Calu3 (cell line): ENCODE data around the gene TMEM39B. TPM values are rescaled to one million over a fixed set of nuclear protein-coding genes. Genes with fewer than 3 reads are reported as not detected.
"Not testable (repeated sequence)": the region's sequence is repeated elsewhere in the genome, so short reads cannot be mapped to it uniquely, and the experiment has no call there.

Source experiments
- BruUV-seq: library from RNA; stranded (reverse); fragments of 400-500 nt; replicated peaks from 2 replicates; lab custom pipeline; 2021; lab: Mats Ljungman, UMichigan
- CTCF ChIA-PET: fragments of 300-600 bp; sonication (Branson Sonifier 250); formaldehyde crosslinking; loops from one replicate; lab custom pipeline; 2022; ENCODE audit warnings: antibody characterized with exemption; lab: Charles Lee
- DNase-seq: peaks from one replicate; pipeline ENCODE4 v3.0.0; 2022
- H3K27ac Mint-ChIP-seq: one replicate; pipeline ENCODE4 v1.8.0; 2022; ENCODE audit warnings: mixed read lengths; ENCODE audit not compliant: unreplicated experiment
- H3K27me3 Mint-ChIP-seq: one replicate; pipeline ENCODE4 v1.8.0; 2022; ENCODE audit warnings: mixed read lengths; ENCODE audit not compliant: unreplicated experiment
- H3K36me3 Mint-ChIP-seq: one replicate; pipeline ENCODE4 v1.8.0; 2022; ENCODE audit warnings: mild to moderate bottlenecking, moderate library complexity, mixed read lengths; ENCODE audit not compliant: insufficient read depth, unreplicated experiment
- H3K4me1 Mint-ChIP-seq: one replicate; pipeline ENCODE4 v1.8.0; 2022; ENCODE audit warnings: mild to moderate bottlenecking, low read depth, mixed read lengths; ENCODE audit not compliant: unreplicated experiment
- H3K4me3 Mint-ChIP-seq: one replicate; pipeline ENCODE4 v1.8.0; 2022; ENCODE audit warnings: mild to moderate bottlenecking, low read depth, moderate library complexity, mixed read lengths; ENCODE audit not compliant: unreplicated experiment
- H3K9me3 Mint-ChIP-seq: one replicate; pipeline ENCODE4 v1.8.0; 2022; ENCODE audit warnings: low read depth, mixed read lengths; ENCODE audit not compliant: unreplicated experiment
- intact Hi-C: fragments of 100-400 bp; cut with micrococcal nuclease; formaldehyde crosslinking; loops from one replicate; pipeline ENCODE4 v1.10.0; 2022; ENCODE audit not compliant: unreplicated experiment
- total RNA-seq: library from RNA; stranded (reverse); gene quantifications from 2 replicates; pipeline ENCODE4 v1.2.3, GENCODE V29; 2022
- TF ChIP-seq, protein P1 (sequence below): fragments of 200-600 bp; IDR thresholded peaks from one replicate; pipeline ENCODE4 v1.8.0; 2022; ENCODE audit warnings: antibody characterized with exemption; ENCODE audit not compliant: unreplicated experiment

Gene TMEM39B
- total RNA-seq, 1 experiment from 2014 or later = 19.5 TPM

DNA sequence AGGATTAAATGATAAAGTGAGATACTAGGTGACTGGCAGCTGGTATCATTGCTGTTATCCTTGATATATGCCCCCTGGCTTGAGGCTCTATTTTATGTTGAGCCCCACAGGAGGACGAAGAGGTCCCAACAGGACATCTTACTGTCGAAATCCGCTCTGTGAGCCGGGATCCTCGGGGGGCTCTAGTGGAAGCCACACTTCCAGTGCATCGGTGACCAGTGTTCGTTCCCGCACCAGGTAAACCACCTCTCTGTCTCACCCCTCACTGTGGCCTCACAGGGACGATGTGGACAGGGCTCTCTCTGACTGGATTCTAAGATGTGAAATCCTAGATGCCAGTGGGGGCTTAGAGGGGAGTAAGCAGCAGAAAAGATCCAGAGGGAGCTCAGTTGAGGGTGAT lies 2.1 kb downstream of the TMEM39B start:
- Mint-ChIP-seq H3K27me3 (no peaks in the 10 kb centered on the region), H3K27ac (no peak overlapping the region), H3K36me3 (peaks cover 33% of the 10 kb centered on the region), H3K4me3 (no peak overlapping the region), H3K4me1 (peaks cover 20% of the 10 kb centered on the region), H3K9me3 (no peaks in the 10 kb centered on the region)
- no TSS peak for BruUV-seq
- DNase-seq = no peak
- intact Hi-C loops = no loop called here
- CTCF ChIA-PET = no interaction called here
- TF ChIP-seq, protein P1, sequence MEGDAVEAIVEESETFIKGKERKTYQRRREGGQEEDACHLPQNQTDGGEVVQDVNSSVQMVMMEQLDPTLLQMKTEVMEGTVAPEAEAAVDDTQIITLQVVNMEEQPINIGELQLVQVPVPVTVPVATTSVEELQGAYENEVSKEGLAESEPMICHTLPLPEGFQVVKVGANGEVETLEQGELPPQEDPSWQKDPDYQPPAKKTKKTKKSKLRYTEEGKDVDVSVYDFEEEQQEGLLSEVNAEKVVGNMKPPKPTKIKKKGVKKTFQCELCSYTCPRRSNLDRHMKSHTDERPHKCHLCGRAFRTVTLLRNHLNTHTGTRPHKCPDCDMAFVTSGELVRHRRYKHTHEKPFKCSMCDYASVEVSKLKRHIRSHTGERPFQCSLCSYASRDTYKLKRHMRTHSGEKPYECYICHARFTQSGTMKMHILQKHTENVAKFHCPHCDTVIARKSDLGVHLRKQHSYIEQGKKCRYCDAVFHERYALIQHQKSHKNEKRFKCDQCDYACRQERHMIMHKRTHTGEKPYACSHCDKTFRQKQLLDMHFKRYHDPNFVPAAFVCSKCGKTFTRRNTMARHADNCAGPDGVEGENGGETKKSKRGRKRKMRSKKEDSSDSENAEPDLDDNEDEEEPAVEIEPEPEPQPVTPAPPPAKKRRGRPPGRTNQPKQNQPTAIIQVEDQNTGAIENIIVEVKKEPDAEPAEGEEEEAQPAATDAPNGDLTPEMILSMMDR = no peak

DNA sequence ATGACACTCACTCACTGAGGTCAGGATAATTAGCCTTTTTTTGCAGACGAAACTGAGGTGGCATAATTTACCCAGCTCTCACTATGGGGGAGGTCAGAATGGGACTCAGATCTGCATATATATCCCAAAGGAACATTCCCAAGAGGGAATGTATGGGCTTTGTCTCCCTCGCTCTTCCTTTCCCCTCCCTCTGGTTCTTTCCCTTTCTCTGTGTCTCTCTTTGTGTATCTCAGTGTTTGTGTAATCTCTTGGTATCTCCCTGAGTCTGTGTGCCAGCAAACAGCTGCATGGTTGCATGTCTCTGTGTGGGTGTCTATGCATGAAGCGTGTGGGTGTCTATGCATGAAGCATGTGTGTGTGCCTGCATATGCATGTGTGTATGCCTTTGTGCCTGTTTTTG lies 4.7 kb downstream of the TMEM39B start:
- peaks cover 9% of the 10 kb centered on the region for H3K4me1 Mint-ChIP-seq
- CTCF ChIA-PET = no interaction called here
- intact Hi-C loops = no loop called here
- no peaks in the 10 kb centered on the region for H3K27me3 Mint-ChIP-seq
- no TSS peak for BruUV-seq
- no peak overlapping the region for H3K4me3 Mint-ChIP-seq
- TF ChIP-seq, protein P1 = no peak
- H3K36me3 Mint-ChIP-seq = peaks cover 18% of the 10 kb centered on the region
- no peak overlapping the region for H3K27ac Mint-ChIP-seq
- DNase-seq = no peak
- H3K9me3 Mint-ChIP-seq = no peaks in the 10 kb centered on the region

DNA sequence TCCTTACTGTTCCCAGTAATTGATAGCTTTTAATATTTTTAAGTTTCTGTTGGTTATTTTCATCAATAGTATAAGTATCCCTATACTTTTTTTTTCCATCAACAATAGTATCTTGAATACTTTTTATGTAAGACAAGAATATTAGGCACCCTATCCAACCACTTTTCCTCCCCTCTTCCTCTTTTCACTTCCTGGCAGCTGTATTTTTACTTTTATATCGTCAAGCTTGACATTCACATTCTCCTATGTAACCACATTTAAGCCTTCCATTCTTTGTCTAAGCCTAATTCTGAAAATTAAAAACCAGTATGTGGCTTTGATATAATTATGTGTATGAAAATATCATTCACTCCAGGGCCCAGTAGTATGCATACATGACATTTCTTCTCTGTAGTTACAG lies 9.3 kb downstream of the TMEM39B start:
- Mint-ChIP-seq H3K4me3 (no peak overlapping the region), H3K27ac (no peak overlapping the region), H3K9me3 (no peaks in the 10 kb centered on the region), H3K36me3 (peaks cover 11% of the 10 kb centered on the region), H3K27me3 (no peaks in the 10 kb centered on the region), H3K4me1 (no peaks in the 10 kb centered on the region)
- CTCF ChIA-PET = interaction anchor here (1.1 kb wide), 1 partner anchor 9 kb away, joined by 3 read pairs; the partner anchor contains the start of gene TMEM39B
- intact Hi-C loops = no loop called here
- no peak for DNase-seq
- BruUV-seq = no TSS peak
- TF ChIP-seq, protein P1 = no peak

DNA sequence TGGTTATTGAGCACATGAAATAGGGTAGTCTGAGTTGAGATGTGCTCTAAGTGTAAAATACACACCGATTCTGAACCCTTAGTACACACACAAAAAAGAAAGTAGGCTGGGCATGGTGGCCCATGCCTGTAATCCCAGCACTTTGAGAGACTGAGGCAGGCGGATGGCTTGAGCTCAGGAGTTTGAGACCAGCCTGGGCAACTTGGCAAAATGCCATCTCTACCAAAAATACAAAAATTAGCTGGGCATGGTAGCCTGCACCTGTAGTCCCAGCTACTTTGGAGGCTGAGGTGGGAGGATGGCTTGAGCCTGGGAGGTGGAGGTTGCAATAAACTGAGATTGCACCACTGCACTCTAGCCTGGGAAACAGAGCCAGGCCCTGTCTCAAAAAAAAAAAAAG lies 13.6 kb downstream of the TMEM39B start:
- not testable (repeated sequence) for H3K27ac Mint-ChIP-seq

DNA sequence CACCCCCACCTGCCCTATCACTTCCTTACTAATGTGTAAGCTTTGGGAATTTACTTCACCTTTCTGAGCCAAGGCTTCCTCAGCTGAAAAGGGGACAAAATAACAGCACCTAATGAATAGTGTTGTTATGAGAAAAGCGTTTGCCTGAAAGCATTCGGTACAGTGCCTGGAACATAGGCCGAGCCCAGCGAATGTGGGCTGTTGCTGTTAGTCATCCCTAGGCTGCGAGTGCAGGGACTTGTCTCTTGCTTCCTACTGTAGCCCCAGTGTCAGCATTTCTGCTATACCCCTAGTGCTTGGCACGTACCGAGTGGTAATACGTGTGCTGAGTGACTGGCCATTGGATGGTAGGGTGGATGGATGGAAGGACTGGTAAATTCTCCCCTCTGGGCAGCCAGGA lies 18.4 kb downstream of the TMEM39B start:
- no TSS peak for BruUV-seq
- Mint-ChIP-seq H3K9me3 (no peaks in the 10 kb centered on the region), H3K27me3 (no peaks in the 10 kb centered on the region), H3K27ac (no peak overlapping the region), H3K4me1 (no peaks in the 10 kb centered on the region), H3K36me3 (peaks cover 10% of the 10 kb centered on the region), H3K4me3 (no peak overlapping the region)
- intact Hi-C loops = no loop called here
- CTCF ChIA-PET = no interaction called here
- TF ChIP-seq, protein P1 = no peak
- no peak for DNase-seq

More for the DNA sequence above, 13.6 kb downstream of the TMEM39B start:
- H3K4me3 Mint-ChIP-seq, intact Hi-C loops, DNase-seq, H3K27me3 Mint-ChIP-seq, CTCF ChIA-PET, H3K9me3 Mint-ChIP-seq, BruUV-seq, H3K4me1 Mint-ChIP-seq: not testable (repeated sequence)
- H3K36me3 Mint-ChIP-seq = peaks cover 15% of the 10 kb centered on the region
